Choroid plexus epithelial cell (primary cell): Measurements from ENCODE around the gene ASCC1.
"Not testable (repeated sequence)": the region's sequence is repeated elsewhere in the genome, so short reads cannot be mapped to it uniquely, and the experiment has no call there.

Source experiments
- DNase-seq: peaks from one replicate; pipeline ENCODE4 v3.0.0-alpha.2; 2010; ENCODE audit warnings: low read depth
- H3K4me3 ChIP-seq: 2 replicates; pipeline ENCODE4 v1.5.1; 2011; ENCODE audit warnings: low read depth, mild to moderate bottlenecking, control low read depth, low read length, moderate library complexity
- TF ChIP-seq, protein P1 (sequence below): conservative IDR thresholded peaks from 2 replicates; pipeline ENCODE4 v1.5.1; 2011; ENCODE audit warnings: low read depth, mild to moderate bottlenecking, control low read depth, inconsistent platforms, low read length, moderate library complexity

The ASCC1 gene

DNA sequence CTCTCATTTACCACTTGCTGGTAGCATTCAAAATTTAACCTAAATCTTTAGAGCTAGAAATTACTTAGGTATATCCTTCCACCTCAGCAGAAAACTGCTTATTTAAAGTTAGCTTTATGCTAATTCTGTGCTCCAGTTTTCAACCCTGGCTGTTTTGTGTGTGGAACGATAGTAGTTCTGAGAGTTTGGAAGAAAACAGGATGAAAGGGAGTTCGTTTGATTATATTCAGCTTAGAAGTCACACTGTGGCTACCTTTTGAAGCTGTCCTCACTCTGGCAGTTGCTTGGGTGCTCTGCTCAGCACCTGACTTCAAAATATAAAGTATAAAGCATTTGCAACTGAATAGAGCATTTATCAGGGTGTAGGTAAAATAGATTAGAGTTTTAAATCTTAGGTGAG, 2.6 kb upstream of the ASCC1 start:
- H3K4me3 ChIP-seq: no peak overlapping the region
- no peak for DNase-seq
- TF ChIP-seq, protein P1, sequence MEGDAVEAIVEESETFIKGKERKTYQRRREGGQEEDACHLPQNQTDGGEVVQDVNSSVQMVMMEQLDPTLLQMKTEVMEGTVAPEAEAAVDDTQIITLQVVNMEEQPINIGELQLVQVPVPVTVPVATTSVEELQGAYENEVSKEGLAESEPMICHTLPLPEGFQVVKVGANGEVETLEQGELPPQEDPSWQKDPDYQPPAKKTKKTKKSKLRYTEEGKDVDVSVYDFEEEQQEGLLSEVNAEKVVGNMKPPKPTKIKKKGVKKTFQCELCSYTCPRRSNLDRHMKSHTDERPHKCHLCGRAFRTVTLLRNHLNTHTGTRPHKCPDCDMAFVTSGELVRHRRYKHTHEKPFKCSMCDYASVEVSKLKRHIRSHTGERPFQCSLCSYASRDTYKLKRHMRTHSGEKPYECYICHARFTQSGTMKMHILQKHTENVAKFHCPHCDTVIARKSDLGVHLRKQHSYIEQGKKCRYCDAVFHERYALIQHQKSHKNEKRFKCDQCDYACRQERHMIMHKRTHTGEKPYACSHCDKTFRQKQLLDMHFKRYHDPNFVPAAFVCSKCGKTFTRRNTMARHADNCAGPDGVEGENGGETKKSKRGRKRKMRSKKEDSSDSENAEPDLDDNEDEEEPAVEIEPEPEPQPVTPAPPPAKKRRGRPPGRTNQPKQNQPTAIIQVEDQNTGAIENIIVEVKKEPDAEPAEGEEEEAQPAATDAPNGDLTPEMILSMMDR: no peak

DNA sequence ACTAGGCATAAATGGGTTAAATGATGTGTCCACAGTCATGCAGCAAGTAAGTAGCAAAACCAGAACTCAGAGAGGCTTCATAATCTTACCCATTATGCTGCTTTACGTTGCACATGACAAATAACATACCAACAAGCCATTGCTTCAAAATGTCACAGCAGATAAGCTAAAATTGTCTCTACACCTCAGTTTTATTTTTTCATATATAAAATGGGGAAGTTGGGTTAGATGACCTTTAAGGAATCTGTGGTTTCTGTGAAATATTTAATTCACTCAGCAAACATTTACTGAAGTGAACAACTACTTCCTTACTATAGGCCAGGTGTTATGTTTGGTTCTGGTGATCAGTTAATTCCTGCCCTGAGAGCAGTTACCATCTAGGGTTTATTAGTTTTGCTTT, 2.2 kb upstream of the ASCC1 start:
- DNase-seq: no peak
- no peak overlapping the region for H3K4me3 ChIP-seq
- TF ChIP-seq, protein P1: no peak

DNA sequence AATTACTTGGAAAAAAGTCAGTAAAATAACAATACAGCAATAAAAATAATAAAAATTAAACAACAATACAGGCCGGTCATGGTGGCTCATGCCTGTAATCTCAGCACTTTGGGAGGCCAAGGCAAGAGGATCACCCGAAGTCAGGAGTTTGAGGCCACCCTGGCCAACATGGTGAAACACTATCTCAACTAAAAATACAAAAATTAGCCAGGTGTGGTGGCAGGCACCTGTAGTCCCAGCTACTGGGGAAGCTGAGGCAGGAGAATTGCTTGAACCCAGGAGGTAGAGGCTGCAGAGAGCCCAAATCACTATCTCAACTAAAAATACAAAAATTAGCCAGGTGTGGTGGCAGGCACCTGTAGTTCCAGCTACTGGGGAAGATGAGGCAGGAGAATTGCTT, 4.2 kb downstream of the ASCC1 start:
- not testable (repeated sequence) for H3K4me3 ChIP-seq, DNase-seq

DNA sequence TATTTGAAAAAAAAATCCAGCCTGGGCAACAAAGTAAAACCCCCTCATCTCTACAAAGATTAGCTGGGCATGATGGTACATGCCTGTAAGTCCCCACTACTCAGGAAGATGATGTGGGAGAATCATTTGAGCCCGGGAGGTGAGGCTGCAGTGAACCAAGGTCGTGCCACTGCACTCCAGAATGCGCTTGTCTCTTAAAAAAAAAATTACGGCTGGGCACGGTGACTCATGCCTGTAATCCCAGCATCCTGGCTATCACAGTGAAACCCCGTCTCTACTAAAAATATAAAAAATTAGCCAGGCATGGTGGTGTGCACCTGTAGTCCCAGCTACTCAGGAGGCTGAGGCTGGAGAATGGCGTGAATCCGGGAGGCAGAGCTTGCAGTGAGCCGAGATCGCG, 4.7 kb downstream of the ASCC1 start:
- not testable (repeated sequence) for DNase-seq

DNA sequence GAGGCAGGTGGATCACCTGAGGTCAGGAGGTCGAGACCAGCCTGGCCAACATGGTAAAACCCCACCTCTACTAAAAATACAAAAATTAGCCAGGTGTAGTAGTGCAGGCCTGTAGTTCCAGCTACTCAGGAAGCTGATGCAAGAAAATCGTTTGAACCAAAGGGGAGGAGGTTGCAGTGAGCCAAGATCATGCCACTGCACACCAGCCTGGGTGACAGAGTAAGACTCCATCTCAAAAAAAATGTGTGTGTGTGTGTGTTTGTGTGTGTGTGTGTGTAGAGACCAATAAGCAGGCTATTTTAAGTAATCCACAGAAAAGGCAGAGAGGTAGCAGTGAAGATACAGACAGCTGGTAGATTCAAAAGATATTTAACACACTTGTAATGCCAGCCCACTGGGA, 7.5 kb downstream of the ASCC1 start:
- DNase-seq, H3K4me3 ChIP-seq: not testable (repeated sequence)

More for the DNA sequence above, 4.7 kb downstream of the ASCC1 start:
- H3K4me3 ChIP-seq: not testable (repeated sequence)

DNA sequence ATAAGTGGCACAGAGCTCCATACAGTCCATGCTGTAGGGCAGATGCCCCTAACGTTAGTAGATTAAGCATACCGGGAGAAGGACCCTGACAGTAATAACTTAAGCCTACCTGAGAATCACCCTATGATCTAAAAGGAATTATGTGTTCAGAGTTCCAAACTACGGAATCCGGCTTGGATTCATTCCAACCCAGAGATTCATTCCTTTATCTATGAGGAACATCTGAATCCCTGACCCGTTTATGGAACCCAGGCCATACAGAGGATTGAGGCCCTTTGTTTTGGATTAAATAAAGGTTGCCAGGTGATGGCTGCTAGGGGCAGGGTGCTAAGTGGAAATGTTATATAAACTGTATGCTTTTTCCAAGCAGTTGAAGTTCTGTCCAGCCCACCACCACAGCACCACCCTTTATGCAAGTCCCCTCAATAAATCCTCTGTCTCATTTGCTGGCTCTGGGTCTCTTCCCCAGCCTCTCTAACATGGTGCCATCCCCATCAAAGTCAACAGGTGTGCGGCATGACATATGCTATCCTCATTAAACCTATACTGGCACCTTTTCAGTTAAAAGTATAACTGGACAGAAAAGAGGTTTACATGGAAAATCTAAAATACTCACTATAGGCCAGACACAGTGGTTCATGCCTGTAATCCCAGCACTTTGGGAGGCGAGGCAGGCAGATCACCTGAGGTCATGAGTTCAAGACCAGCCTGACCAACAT, 9.4 kb downstream of the ASCC1 start:
- TF ChIP-seq, protein P1: no peak
- DNase-seq: no peak
- H3K4me3 ChIP-seq: no peak overlapping the region

DNA sequence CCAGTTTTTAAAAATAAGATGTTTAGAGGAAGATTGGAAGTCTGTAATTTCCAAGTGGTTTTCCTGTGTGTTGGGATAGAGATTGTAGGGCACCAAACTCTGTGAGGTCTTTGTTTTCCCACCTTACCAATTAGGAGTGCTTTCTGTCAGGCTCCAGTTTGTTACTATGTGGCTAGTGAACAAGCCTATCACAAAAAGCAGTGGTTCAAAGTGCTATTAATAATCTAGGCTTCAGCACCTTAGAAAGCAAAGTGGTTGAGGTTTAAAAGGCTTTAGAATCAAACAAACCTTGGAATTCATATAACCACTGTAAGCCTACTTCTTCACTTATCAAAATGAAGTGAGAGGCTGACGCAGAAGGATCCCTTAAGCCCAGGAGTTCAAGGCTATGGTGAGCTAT, 11.4 kb downstream of the ASCC1 start:
- H3K4me3 ChIP-seq: no peak overlapping the region
- DNase-seq: no peak
- TF ChIP-seq, protein P1: no peak

DNA sequence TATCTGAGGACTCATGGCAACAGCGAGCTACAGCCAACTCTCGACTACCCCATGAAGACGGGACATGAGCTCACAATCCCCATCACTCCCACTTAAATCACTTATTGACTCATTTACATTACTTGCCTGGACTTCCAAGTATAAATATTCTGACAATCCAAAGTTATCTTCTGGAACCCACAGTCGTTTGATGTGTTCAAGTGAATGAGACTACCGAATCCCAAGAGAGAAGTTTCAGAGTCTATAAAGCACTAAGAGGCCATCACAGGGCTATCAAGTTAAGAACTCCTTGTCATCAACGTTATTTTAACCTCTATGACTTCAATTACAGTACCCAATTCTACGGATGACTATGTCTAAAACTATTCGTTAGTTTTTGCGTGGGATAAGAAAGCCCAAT, 11.8 kb downstream of the ASCC1 start:
- TF ChIP-seq, protein P1: no peak
- no peak overlapping the region for H3K4me3 ChIP-seq
- DNase-seq: no peak

DNA sequence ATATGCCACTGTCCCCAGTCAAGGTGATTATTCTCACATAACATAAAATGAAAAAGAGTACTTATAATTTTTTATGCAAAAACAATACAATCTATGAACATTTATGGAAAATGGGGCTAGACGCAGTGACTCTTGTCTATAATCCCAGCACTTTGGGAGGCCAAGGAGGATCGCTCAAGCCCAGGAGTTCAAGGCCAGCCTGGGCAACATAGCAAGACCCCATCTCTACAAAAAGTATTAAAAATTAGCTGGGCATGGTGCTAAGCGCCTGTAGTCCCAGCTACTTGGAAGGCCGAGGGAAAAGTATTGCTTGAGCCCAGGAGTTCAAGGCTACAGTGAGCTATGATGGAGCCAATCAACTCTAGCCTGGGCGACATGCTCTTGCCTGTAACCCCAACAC, 14.8 kb downstream of the ASCC1 start:
- TF ChIP-seq, protein P1: no peak

More for the DNA sequence above, 14.8 kb downstream of the ASCC1 start:
- H3K4me3 ChIP-seq: no peak overlapping the region
- no peak for DNase-seq
